HepG2 (cell line): ENCODE results near the gene RTP2. TPM values are rescaled to one million over a fixed set of nuclear protein-coding genes. Genes with fewer than 3 reads are reported as not detected.

Source experiments
- BCL3 ChIP-seq: sonication (generic); formaldehyde crosslinking; IDR thresholded peaks from 2 replicates; pipeline ENCODE4 v1.5.1; 2020; ENCODE audit warnings: mild to moderate bottlenecking, missing genetic modification reagents, moderate library complexity
- FOXJ3 ChIP-seq: sonication (generic); formaldehyde crosslinking; IDR thresholded peaks from 2 replicates; pipeline ENCODE4 v1.4.0; 2020; ENCODE audit warnings: missing genetic modification reagents, mild to moderate bottlenecking, borderline replicate concordance
- MTA3 ChIP-seq: sonication (generic); formaldehyde crosslinking; IDR thresholded peaks from 2 replicates; pipeline ENCODE4 v1.4.0; 2020; ENCODE audit warnings: missing genetic modification reagents
- MXI1 ChIP-seq: IDR thresholded peaks from 3 replicates; pipeline ENCODE4 v1.6.1; 2012; ENCODE audit warnings: low read depth, low read length, inconsistent platforms, borderline replicate concordance
- SOX13 ChIP-seq, 3 experiments: fragments of 450-650 bp in 1 of 3; sonication (generic) in 1 of 3; formaldehyde crosslinking in 1 of 3; IDR thresholded peaks in 2 of 3; conservative IDR thresholded peaks in 1 of 3; 2 replicates each; pipeline versions ENCODE4 v1.5.0 to v1.6.1; 2016 to 2020; ENCODE audit warnings: antibody characterized with exemption in 1 of 3, mild to moderate bottlenecking in 1 of 3, missing compliant biosample characterization in 1 of 3, missing genetic modification reagents in 1 of 3, moderate library complexity in 1 of 3
- SOX6 ChIP-seq, 2 experiments: fragments of 450-650 bp in 1 of 2; sonication (generic) in 1 of 2; formaldehyde crosslinking in 1 of 2; IDR thresholded peaks; 2 replicates each; pipeline versions ENCODE4 v1.4.0 to v1.6.1; 2017 to 2020; ENCODE audit warnings: antibody characterized with exemption in 1 of 2, mild to moderate bottlenecking in 1 of 2, missing genetic modification reagents in 1 of 2
- SSRP1 ChIP-seq: IDR thresholded peaks from 2 replicates; pipeline ENCODE4 v1.6.1; 2016; ENCODE audit warnings: control low read depth
- STAG1 ChIP-seq: sonication (generic); formaldehyde crosslinking; IDR thresholded peaks from 2 replicates; pipeline ENCODE4 v1.4.0; 2020; ENCODE audit warnings: missing genetic modification reagents
- ZBTB33 ChIP-seq: sonication (generic); formaldehyde crosslinking; IDR thresholded peaks from 2 replicates; pipeline ENCODE4 v1.4.0; 2020; ENCODE audit warnings: missing genetic modification reagents
- ZMYM3 ChIP-seq: sonication (generic); formaldehyde crosslinking; IDR thresholded peaks from 2 replicates; pipeline ENCODE4 v1.5.1; 2020; ENCODE audit warnings: mild to moderate bottlenecking, missing genetic modification reagents
- ZNF142 ChIP-seq: sonication (generic); formaldehyde crosslinking; IDR thresholded peaks from 2 replicates; pipeline ENCODE4 v1.4.0; 2020; ENCODE audit warnings: missing genetic modification reagents
- ZNF609 ChIP-seq: sonication (generic); formaldehyde crosslinking; IDR thresholded peaks from 2 replicates; pipeline ENCODE4 v1.4.0; 2020; ENCODE audit warnings: mild to moderate bottlenecking, missing genetic modification reagents, borderline replicate concordance
- polyA plus RNA-seq, 8 experiments: library from polyadenylated mRNA; depleted of rRNA in 3 of 8; stranded (reverse) in 7 of 8; unstranded in 1 of 8; fragments of >200 nt; fragmentation: Illumina TruSeq in 4 of 8; extraction: Trizol in 4 of 8; gene quantifications; 2 replicates each; pipeline versions ENCODE4 v1.2.1 to v1.2.3, GENCODE V29; 2011 to 2016; ENCODE audit warnings: low read depth in 4 of 8, missing spikeins in 1 of 8, mixed read lengths in 1 of 8; ENCODE audit not compliant: insufficient read depth in 1 of 8
- total RNA-seq, 5 experiments: library from RNA; depleted of rRNA; stranded (reverse); fragments of >200 nt; fragmentation: Illumina TruSeq; extraction: Trizol; gene quantifications; 2 replicates each; pipeline ENCODE4 v1.2.3, GENCODE V29; 2016; ENCODE audit warnings: low read depth in 1 of 5

The RTP2 gene
- total and polyA plus RNA-seq, 2 of the 13 experiments (the other 11 are each of a cell fraction or from before 2014, with no cell fraction given), result not detected

GRCh38 chr3:187748050-187748481 is 45.7 kb upstream of the RTP2 start (continued):
- TF ChIP-seq SOX13 (IDR thresholded peaks at IDR 0.05), result no peak
- TF ChIP-seq SOX13 (CRISPR knock-in tag; conservative IDR thresholded peaks at IDR 0.05 in 1 of 2, IDR thresholded peaks at IDR 0.05 in 1 of 2), result peak in 1 of 2 experiments; percentile 62; a peak in 1 of 4 replicates
- peak; percentile 52; the same call in 1 of the 2 replicates for TF ChIP-seq ZNF609 (CRISPR knock-in tag)
- peak; percentile 59; the same call in 1 of the 2 replicates for TF ChIP-seq ZBTB33 (CRISPR knock-in tag)
- peak; percentile 58; the same call in 1 of the 2 replicates for TF ChIP-seq FOXJ3 (CRISPR knock-in tag)
- TF ChIP-seq SSRP1, result 0 out of 2 replicates have a peak, but pooled peaks have one; percentile 74
- TF ChIP-seq MXI1, result peak; percentile 34; the same call in 1 of the 3 replicates
- no peak for TF ChIP-seq ZNF142 (CRISPR knock-in tag)
- peak; percentile 74; the same call in 1 of the 2 replicates for TF ChIP-seq ZMYM3 (CRISPR knock-in tag)
- no peak for TF ChIP-seq SOX6 (IDR thresholded peaks at IDR 0.05)
- TF ChIP-seq SOX6 (CRISPR knock-in tag; IDR thresholded peaks at IDR 0.05), result peak; percentile 54
- peak; percentile 91 for TF ChIP-seq STAG1 (CRISPR knock-in tag)
- no peak for TF ChIP-seq MTA3 (CRISPR knock-in tag)
- peak; percentile 21; the same call in 1 of the 2 replicates for TF ChIP-seq BCL3
